K562 (cell line): ENCODE results near the gene CHD5. TPM values are rescaled to one million over a fixed set of nuclear protein-coding genes. Genes with fewer than 3 reads are reported as not detected.

Source experiments
- CAMTA2 ChIP-seq: fragments of 250-450 bp; sonication (Bioruptor Pico); conservative IDR thresholded peaks from 2 replicates; pipeline ENCODE4 v1.5.1; 2022
- DACH1 ChIP-seq: fragments of 450-650 bp; IDR thresholded peaks from 2 replicates; pipeline ENCODE4 v1.6.1; 2018; ENCODE audit not compliant: partially characterized antibody
- SIN3B ChIP-seq: fragments of 450-650 bp; IDR thresholded peaks from 2 replicates; pipeline ENCODE4 v1.6.1; 2017; ENCODE audit warnings: low read depth, mild to moderate bottlenecking, moderate library complexity
- polyA plus RNA-seq, 8 experiments: library from polyadenylated mRNA; depleted of rRNA in 4 of 8; stranded (reverse) in 5 of 8; unstranded in 3 of 8; fragments of >200 nt; fragmentation: Nextera tagmentation in 2 of 8; fragmentation: Illumina TruSeq in 1 of 8; extraction: Ambion mirVana in 2 of 8; extraction: Trizol in 1 of 8; gene quantifications; 2 replicates each; pipeline versions ENCODE4 v1.2.1 to v1.2.3, GENCODE V29; 2011 to 2014; ENCODE audit warnings: inconsistent platforms in 1 of 8, missing spikeins in 1 of 8
- total RNA-seq, 7 experiments: library from RNA; depleted of rRNA in 6 of 7; stranded (reverse); fragments of >200 nt in 6 of 7; fragmentation: Illumina TruSeq in 2 of 7; extraction: Trizol in 2 of 7; gene quantifications; 2 replicates each; pipeline versions ENCODE4 v1.2.1 to v1.2.3, GENCODE V29; 2011 to 2021; ENCODE audit warnings: low replicate concordance in 1 of 7
- TF ChIP-seq, protein P1 (sequence below): fragments of 450-650 bp; IDR thresholded peaks from 2 replicates; pipeline ENCODE4 v1.7.1; 2018; ENCODE audit warnings: mild to moderate bottlenecking, low read depth; ENCODE audit not compliant: partially characterized antibody
- TF ChIP-seq, protein P2 (sequence below), 2 experiments: IDR thresholded peaks in 1 of 2; conservative IDR thresholded peaks in 1 of 2; 2 replicates each; pipeline ENCODE4 v1.6.1; 2016; ENCODE audit warnings: low read depth in 2 of 2, mild to moderate bottlenecking in 1 of 2, missing compliant biosample characterization in 1 of 2, missing genetic modification characterization in 1 of 2, moderate library complexity in 1 of 2

The CHD5 gene
- total and polyA plus RNA-seq, 9 of the 15 experiments (the other 6 are each of a cell fraction or from before 2014, with no cell fraction given): 0.03 to 0.52 (median 0.11) TPM; not detected in 2

DNA sequence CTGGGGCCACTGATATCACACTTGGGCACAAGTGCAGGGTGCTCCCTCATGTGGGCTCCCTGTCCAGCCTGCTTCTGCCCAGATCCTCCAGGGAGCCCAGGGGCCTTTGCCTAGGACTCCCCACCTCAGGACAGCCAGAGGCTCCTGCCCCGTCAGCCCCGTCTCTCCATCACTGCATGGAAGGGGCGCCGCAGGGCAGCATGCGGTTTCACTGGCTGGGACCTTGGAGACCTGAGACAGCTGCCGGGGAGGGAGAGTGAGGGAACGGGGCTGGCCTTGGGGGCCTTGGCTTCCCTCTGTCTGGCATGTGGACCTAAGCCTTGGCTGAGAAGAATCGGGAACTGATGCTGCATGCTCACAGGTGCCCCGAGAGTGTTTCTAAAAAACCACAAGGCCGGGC is 87.9 kb downstream of the CHD5 start (continued):
- TF ChIP-seq, protein P1, sequence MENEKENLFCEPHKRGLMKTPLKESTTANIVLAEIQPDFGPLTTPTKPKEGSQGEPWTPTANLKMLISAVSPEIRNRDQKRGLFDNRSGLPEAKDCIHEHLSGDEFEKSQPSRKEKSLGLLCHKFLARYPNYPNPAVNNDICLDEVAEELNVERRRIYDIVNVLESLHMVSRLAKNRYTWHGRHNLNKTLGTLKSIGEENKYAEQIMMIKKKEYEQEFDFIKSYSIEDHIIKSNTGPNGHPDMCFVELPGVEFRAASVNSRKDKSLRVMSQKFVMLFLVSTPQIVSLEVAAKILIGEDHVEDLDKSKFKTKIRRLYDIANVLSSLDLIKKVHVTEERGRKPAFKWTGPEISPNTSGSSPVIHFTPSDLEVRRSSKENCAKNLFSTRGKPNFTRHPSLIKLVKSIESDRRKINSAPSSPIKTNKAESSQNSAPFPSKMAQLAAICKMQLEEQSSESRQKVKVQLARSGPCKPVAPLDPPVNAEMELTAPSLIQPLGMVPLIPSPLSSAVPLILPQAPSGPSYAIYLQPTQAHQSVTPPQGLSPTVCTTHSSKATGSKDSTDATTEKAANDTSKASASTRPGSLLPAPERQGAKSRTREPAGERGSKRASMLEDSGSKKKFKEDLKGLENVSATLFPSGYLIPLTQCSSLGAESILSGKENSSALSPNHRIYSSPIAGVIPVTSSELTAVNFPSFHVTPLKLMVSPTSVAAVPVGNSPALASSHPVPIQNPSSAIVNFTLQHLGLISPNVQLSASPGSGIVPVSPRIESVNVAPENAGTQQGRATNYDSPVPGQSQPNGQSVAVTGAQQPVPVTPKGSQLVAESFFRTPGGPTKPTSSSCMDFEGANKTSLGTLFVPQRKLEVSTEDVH: no peak
- TF ChIP-seq, protein P2, sequence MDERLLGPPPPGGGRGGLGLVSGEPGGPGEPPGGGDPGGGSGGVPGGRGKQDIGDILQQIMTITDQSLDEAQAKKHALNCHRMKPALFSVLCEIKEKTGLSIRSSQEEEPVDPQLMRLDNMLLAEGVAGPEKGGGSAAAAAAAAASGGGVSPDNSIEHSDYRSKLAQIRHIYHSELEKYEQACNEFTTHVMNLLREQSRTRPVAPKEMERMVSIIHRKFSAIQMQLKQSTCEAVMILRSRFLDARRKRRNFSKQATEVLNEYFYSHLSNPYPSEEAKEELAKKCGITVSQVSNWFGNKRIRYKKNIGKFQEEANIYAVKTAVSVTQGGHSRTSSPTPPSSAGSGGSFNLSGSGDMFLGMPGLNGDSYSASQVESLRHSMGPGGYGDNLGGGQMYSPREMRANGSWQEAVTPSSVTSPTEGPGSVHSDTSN (CRISPR knock-in tag; IDR thresholded peaks at IDR 0.05; ENCODE audit: low read depth): no peak
- TF ChIP-seq, protein P2 (tag; conservative IDR thresholded peaks at IDR 0.05; ENCODE audit: low read depth): no peak
- no peak for TF ChIP-seq SIN3B
- TF ChIP-seq CAMTA2 (CRISPR knock-in tag): no peak
- no peak for TF ChIP-seq DACH1
- TF ChIP-seq, all 486 proteins: peak for 0
